Bronchial epithelial cell (primary cell): ENCODE results near the gene PRPSAP1. TPM values are rescaled to one million over a fixed set of nuclear protein-coding genes. Genes with fewer than 3 reads are reported as not detected.

Experiments
- DNase-seq: peaks from one replicate; pipeline ENCODE4 v3.0.0-alpha.2; 2010; ENCODE audit warnings: low read depth
- FAIRE-seq: peaks from 2 replicates; lab custom pipeline; 2011; peaks lifted over from hg19 to GRCh38; lab: Jason Lieb, UNC
- H3K27me3 ChIP-seq: 2 replicates; pipeline ENCODE4 v1.5.1; 2011; ENCODE audit warnings: low read length; ENCODE audit not compliant: control insufficient read depth, insufficient read depth
- H3K36me3 ChIP-seq: 2 replicates; pipeline ENCODE4 v1.5.1; 2011; ENCODE audit warnings: low read length; ENCODE audit not compliant: control insufficient read depth, insufficient read depth
- H3K4me3 ChIP-seq: 2 replicates; pipeline ENCODE4 v1.5.1; 2011; ENCODE audit warnings: mild to moderate bottlenecking, low read depth, low read length, control low read depth
- CTCF ChIP-seq: IDR thresholded peaks from 2 replicates; pipeline ENCODE4 v1.5.1; 2011; ENCODE audit warnings: mild to moderate bottlenecking, moderate library complexity, low read length, control low read depth, inconsistent platforms; ENCODE audit not compliant: insufficient read depth, severe bottlenecking
- total RNA-seq: library from RNA; depleted of rRNA; stranded (reverse); fragments of >200 nt; gene quantifications from 2 replicates; pipeline ENCODE4 v1.2.1, GENCODE V29; 2014

PRPSAP1 gene
- total RNA-seq, 1 donor from 2014 or later: 29.2 TPM

GRCh38 chr17:76297436-76297835 is 56.3 kb downstream of the PRPSAP1 start:
- Histone ChIP-seq H3K27me3 (no peaks in the 10 kb centered on the region), H3K4me3 (no peak overlapping the region), H3K36me3 (no peaks in the 10 kb centered on the region)
- FAIRE-seq: no peak
- no peak for DNase-seq
- no peak for TF ChIP-seq CTCF

- H3K36me3 ChIP-seq: no peaks in the 10 kb centered on the region
- DNase-seq: no peak
- H3K27me3 ChIP-seq: no peaks in the 10 kb centered on the region
- no peak for TF ChIP-seq CTCF
- FAIRE-seq: no peak
- H3K4me3 ChIP-seq: no peak overlapping the region
Measured at GRCh38 chr17:76296889-76297288, 56.8 kb downstream of the PRPSAP1 start.

GRCh38 chr17:76296186-76296585 is 57.5 kb downstream of the PRPSAP1 start:
- no peak overlapping the region for H3K4me3 ChIP-seq
- DNase-seq (no peak), FAIRE-seq (no peak)
- no peaks in the 10 kb centered on the region for H3K27me3 ChIP-seq
- no peak for TF ChIP-seq CTCF
- H3K36me3 ChIP-seq: no peaks in the 10 kb centered on the region

- Histone ChIP-seq H3K4me3 (no peak overlapping the region), H3K36me3 (no peaks in the 10 kb centered on the region), H3K27me3 (no peaks in the 10 kb centered on the region)
- no peak for TF ChIP-seq CTCF
- peak; percentile 87 for FAIRE-seq
- DNase-seq: no peak
Measured at GRCh38 chr17:76293106-76293505, 60.6 kb downstream of the PRPSAP1 start.

- DNase-seq: no peak
- FAIRE-seq: no peak
Measured at GRCh38 chr17:76292567-76292966, 61.1 kb downstream of the PRPSAP1 start.

More at GRCh38 chr17:76292567-76292966, 61.1 kb downstream of the PRPSAP1 start:
- H3K27me3 ChIP-seq: no peaks in the 10 kb centered on the region
- no peak for TF ChIP-seq CTCF
- H3K4me3 ChIP-seq: no peak overlapping the region
- H3K36me3 ChIP-seq: no peaks in the 10 kb centered on the region
